Activated CD4-positive, alpha-beta T cell treated with anti-CD3 and anti-CD28 coated beads, Interleukin-2, Interleukin-6, amounts not matched to agents 100 ng/mL and 50 ng/mL, durations not matched to agents 16 hours and 8 hours (primary cell): ENCODE results near the gene ATG9A.
A peak's percentile ranks its signal among the peaks of the same experiment; 100 is the strongest.

ENCODE experiments used
- DNase-seq: peaks from one replicate; pipeline ENCODE4 v3.0.0-alpha.2; 2020

Gene ATG9A

GRCh38 chr2:219221957-219222518 lies 7.4 kb downstream of the ATG9A start:
- DNase-seq: no peak

GRCh38 chr2:219220652-219221402 lies 8.6 kb downstream of the ATG9A start:
- DNase-seq: no peak

- DNase-seq: no peak
Observed at GRCh38 chr2:219219784-219220532, 9.5 kb downstream of the ATG9A start.

GRCh38 chr2:219218732-219219701 lies 10.4 kb downstream of the ATG9A start, which contains the start of gene ABCB6:
TSS of gene ABCB6 (minus strand) at chr2:219218958. CDS start at chr2:219218673, 285 bp downstream.
- DNase-seq: peak; percentile 93

DNA sequence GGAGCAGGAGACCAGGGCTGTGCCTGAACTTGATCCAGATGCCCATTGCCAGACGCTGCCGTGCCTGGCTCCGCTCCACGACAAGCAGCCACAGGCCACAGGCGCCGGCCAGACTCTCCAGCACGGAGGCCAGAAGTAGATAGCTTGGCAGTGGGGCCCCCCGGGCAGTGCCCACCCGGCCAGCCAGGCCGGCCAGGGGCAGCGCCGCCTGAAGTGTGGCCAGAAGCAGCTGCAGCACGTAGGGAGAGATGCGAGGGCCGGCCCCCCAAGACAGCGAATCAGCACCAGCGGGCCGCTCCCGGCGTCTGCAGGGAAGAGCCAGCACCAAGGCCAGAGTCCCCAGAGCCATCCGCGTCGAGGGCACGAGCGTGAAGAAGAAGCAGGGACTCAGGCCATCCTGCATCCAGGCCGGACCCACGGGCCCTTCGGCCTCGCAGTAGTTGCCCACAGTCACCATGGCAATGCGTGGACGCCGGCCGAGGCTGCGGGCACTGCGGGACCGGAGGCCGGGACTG lies 11.2 kb downstream of the ATG9A start:
- no peak for DNase-seq

- DNase-seq: no peak
Observed at GRCh38 chr2:219216535-219216915, 12.9 kb downstream of the ATG9A start.

DNA sequence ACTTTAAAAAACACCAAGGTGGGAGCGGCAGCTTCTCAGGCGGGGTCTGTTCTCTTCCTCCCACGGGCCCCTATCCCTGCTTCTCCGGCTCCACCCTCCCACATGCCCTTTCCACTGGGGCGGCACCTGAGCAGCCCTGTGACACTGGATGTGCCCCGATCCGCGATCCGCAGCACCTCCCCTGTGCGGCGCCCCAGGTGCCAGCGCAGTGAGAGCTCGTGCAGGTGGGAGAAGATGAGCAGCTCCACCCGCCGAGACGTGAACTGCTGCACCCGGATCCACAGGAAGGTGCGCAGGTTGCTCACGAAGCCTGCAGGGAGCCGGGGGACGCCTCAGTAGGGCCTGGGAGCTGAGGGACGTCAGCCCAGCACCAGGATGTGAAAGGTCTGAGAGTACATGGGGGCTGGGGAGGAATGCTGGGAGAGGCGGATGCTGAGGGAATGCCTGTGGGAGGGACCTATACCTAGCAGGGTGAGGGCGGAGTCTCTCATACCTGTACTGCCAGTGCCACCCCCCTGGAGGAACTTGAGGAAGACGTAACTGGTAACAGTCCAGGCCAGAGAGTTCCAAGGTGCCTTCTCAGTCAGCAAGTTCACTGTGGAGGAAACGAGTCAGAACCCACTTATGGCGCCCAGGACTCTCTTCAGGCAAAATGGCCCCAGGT lies 13.4 kb downstream of the ATG9A start:
- DNase-seq: no peak

GRCh38 chr2:219214786-219215185 lies 14.7 kb downstream of the ATG9A start:
- DNase-seq: no peak

GRCh38 chr2:219214141-219214540 lies 15.3 kb downstream of the ATG9A start:
- DNase-seq: no peak

- DNase-seq: no peak
Observed at GRCh38 chr2:219213486-219214071, 15.9 kb downstream of the ATG9A start.

DNA sequence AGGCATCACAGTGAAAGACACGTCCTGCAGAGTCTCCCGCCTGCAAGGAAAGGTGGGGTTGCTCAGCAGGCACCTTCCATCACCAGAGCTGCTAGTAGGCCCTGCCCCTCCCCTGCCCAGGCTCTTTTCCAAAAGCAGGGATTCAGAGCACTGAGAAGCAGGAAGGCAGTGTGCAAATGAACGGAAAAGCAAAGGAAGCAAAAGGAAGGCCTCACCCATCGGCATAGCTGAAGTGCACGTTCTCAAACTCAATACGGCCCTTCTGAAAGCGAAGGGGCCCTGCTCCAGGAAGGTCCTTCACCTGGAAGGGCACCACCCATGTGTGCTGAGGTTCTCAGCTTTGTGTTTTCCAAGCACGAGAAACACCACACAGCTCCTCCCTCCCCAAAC lies 16.4 kb downstream of the ATG9A start:
- no peak for DNase-seq

- no peak for DNase-seq
Observed at GRCh38 chr2:219210886-219211362, 18.5 kb downstream of the ATG9A start.

GRCh38 chr2:219210196-219210885 lies 19.1 kb downstream of the ATG9A start:
- no peak for DNase-seq

DNA sequence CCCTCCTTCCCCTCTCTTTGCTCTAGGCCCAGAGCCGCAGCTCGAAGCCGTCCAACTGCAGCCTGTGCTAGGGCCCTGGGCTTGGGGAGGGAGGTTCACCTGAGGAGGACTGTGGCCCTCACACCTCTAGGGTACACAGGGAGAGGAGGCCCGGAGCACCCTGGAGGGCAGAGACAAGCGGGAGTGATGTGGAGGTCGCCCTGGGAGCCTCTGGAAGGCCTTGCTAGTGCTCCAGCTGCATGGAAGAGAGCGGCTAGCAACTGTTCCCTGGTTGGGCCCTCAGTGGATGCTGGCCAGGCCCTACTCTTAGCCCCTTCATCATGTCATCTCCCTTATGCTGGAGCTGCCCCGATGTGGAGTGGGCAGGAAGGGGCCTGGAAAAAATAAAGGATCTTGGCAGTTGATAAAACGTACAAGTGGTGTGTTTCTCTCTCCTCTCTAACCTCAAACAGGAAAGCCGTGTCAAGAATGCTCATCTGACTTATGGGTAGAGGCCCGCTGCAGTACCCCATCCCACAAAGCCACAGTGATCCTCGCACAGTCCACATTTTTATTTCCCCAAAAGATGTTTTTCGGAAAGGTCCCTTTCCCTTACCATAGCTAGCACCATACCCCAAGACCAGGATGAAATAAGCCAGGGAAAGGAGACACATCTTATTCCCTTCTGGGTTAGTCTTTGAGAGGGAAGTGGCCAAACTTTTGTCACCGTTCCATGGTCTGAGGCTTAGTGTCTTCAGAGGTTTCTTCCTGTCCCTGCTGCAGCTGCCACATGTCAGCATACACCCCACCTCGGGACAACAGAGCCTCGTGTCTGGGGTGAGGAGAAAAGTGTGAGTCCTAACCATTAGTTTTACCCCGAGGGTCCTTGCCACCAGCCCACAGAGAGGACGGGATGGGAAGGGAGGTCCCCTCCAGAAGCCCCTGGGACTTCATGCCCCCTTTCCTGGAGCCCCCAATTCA lies 19.9 kb downstream of the ATG9A start:
- DNase-seq: no peak

DNA sequence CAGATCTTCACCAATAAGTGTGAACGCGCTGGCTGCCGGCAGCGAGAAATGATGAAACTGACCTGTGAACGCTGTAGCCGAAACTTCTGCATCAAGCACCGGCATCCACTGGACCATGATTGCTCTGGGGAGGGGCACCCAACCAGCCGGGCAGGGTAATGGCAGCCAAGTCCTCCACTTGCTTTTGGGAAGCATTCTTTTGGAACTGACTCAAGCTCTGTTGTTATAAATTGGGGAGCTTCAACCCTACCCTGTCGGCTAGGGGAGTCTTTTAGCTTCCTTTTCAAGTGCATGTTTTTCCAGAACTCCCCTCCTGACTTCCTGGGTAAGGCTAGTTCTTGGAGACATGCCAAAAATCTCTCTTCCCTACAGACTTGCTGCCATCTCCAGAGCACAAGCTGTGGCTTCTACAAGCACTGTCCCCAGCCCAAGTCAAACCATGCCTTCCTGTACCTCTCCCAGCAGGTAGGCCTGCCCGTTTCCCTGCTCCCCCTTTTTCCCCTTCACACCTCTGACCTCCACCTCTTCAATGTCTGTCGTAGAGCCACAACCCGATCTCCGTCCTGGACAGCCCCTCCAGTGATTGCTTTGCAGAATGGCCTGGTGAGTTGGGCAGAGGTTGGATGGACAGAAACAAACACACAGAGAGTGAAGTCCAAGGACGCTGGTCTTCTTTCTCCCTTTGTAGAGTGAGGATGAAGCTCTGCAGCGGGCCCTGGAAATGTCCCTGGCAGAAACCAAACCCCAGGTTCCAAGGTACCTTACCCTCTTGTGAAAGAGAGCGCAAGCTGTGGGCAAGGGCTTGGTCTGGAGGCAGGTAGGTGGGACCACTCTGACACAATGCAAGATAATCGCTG lies 21.3 kb downstream of the ATG9A start:
- no peak for DNase-seq

- DNase-seq: no peak
Observed at GRCh38 chr2:219207134-219207883, 22.1 kb downstream of the ATG9A start.

- peak; percentile 96 for DNase-seq
Observed at GRCh38 chr2:219206328-219207133, 22.9 kb downstream of the ATG9A start, which contains the start of gene ZFAND2B. TSS of gene ZFAND2B (plus strand) at chr2:219206782. CDS start at chr2:219206988, 206 bp downstream.
